Activated CD4-positive, alpha-beta T cell treated with anti-CD3 and anti-CD28 coated beads, Interleukin-2, amount 50 U/mL, for 48 hours (primary cell): ENCODE data around the gene NUCB1.
A peak's percentile ranks its signal among the peaks of the same experiment; 100 is the strongest.
"Not testable (repeated sequence)": the region's sequence is repeated elsewhere in the genome, so short reads cannot be mapped to it uniquely, and the experiment has no call there.

Experiments used
- DNase-seq, 2 experiments: peaks; one replicate each; pipeline ENCODE4 v3.0.0-alpha.2; 2020

The NUCB1 gene

DNA sequence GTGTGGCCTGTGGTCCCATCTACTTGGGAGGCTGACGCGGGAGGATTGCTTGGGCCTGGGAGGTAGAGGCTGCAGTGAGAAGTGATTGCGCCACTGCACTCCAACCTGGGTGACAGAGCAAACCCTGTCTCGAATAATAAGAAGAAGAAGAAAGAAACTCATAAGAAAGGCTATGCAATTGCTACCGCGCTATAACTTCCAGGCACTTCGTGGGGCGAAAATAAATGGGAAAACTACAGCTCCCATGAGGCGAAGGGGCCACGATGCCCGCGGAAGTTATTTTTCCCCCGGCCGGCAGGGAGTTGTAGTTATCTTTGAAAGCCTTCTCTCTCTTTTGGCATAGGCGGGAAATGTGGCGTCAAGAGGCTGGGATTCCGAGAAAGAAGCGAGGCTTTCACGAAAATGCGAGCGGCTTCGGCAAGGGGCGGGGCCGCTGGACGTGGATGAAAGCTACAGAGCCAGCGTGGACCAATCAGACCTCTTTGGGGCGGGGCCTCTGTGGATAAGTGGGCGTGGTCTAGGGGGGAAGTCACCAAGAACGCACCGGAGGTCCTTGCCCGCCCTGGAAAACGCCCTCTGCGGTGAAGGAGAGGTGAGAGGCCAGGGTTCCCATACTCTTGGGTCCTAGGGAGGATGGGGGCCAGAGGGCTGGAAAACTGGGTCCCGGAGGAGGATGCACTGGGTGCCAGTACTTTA is at the start of gene NUCB1:
NUCB1 (plus strand) TSS at position 532 of the 696 bp plus-strand sequence. CDS start 485 bp downstream, outside the sequence.
- DNase-seq = peak; percentile 100

DNA sequence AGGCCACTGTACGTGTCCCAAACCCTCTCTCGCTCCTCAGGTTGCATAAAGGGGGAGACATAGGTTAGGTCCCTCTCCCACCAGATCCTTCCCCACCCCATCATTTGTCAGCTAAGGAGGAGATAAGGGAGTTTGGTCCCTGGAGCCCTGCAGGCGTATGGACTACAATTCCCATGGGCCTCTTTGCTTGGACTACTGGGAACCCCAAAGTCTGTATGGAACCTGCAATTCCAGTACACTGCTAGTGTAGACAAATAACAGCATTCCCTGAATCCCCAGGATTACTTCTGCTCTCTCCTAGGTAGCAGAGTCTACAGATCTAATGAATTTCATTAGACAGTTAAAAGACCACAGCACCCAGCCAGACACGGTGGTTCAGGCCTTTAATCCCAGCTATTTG is 47.8 kb upstream of the NUCB1 start:
- DNase-seq = no peak

DNA sequence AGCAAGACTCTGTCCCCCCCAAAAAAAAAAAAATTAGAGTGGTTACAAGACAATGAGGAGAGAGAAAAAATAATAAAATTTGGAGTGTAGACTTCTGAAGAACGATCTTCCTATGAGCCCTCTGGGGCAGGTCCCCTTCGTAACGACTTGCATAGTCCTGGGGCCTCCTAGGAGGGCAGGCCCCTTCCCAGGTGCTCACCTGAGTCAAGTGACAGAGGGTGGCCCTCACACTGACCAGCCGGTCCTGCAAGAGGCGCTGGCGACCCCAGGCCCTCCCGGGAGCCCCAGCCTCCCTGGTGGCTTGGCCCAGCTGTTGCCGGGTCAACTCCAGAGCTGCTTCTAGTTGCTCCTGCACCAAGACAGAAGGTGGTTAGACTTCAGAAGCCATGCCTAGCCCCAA is 46.6 kb upstream of the NUCB1 start:
- no peak for DNase-seq

DNA sequence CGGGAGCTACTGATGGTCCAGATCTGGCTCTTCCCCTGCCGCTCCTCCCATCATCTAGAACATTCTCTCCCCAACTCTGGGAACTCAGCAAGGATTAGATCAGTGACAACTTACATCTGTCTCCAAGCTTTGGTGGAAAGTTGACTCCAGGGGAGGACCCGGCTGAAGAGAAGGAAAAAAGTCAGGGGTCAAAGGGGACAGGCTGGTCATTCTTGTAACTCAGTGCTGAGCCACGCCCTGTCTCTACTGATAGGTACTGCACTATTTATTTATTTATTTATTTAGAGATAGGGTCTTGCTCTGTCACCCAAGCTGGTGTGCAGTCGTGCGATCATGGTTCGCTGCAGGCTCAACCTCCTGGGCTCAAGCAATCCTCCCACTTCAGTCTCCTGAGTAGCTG is 46.0 kb upstream of the NUCB1 start:
- no peak for DNase-seq

DNA sequence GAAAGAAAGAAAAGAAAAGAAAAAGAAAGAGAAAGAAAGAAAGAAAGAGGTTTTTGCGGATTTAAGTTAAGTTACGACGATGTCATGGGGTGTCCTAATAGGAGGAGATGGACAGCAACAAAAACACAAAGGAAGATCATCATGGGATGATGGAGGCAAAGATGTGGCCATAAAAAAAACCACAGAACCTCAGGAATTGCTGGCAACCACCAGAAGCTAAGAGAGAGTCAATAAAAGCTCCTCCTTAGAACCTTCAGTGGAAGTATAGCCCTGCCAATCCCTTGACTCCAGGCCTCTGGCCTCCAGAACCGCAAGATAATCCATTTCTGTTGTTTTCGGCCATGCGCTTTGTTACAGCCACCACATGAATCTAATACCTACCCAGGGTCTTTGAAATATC is 43.2 kb upstream of the NUCB1 start:
- DNase-seq = no peak

DNA sequence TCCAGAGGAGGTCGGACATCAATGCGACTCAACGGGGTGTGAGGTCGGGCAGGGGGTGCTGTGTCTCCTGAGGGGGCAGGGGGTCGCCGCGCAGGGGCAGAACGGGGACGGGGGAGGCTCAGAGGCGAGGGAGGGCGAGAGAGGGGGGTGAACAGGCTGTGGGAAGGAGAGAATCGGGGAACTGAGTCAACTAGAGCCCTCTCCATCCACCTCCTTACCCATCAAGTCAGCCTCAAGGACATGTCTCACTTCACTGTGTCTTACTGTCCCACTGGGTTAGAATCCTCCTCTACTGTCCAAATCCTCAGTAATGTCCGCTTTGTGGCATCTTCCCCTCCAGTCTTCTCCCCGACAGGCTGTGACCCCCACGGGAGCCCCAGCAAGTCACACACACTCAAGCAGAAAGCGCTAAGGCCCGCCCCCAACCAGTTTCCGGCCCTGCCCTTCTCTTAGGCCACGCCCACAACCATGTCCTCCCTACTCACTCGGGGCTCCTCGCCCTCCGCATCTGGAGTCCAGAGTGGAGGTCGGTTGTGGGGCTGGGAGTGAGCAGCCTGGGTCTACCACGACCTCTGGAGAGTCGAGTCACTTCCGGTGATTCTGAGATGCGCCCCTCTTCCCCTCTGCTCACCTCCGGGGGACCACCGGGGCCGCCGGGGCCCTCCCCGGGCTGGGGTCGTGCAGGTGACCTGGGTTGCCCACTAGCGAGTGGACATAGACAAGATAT is 41.0 kb upstream of the NUCB1 start:
- peak; percentile 81 to 86 for DNase-seq

DNA sequence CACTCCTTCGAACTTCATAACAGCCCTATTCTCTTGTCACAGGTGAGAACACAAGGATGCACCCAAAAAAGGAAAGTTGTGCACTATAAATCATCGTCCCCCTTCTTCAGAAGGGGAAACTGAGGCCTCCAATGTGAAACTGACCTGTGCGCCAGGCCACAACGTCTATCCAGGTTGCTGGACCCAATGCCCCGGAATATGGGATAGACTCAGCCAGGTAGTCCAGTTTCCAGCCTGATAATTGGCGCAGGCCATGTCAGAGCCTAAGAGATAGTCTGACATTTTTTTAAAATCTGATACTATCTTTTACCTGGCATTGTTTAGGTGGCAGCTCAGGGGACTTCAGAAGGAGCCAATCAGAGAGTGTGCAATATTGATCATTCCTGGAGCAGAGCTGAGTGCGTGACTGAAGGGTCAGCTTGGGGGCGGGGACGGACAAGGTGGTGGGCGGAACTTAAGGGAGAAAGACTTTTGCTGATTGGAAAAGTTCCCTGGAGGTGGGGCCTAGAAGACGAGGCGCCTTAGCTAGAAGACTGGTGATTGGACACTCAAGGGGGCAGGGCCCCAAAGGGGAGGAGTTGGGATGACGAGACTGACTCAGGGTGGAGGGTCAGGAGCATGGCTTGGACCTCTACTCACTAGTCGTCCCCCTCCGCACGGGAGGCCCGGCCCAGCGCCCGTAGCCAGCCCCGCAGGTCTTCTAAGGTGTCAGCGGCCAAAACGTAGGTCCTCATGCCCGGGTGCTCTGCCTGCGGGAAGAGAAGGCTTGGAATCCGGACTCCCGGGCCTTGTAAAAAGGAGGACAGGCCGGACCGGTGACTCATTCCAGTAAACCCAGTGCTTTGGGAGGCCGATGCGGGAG is 40.2 kb upstream of the NUCB1 start:
- DNase-seq = peak in 1 of 2 experiments; percentile 25

DNA sequence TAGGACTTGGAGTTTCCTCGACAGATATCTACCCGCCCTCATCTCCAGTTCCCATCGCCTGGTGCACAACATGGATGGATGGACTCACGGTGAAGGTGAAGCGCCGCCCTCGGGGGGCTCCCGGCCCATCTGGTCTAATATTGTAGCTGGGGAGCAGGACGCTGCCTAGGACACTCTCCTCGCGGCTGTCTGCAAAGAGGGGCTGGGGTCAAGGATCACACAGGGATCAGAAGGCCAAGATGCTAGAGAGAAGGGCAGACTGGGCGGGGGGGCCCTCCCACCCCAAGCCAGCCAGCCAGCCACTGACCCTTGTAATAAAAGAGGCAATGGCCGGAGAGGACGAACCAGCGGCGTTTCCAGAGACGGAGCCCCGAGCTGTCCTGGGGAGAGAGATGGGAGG is 38.8 kb upstream of the NUCB1 start:
- DNase-seq = no peak

DNA sequence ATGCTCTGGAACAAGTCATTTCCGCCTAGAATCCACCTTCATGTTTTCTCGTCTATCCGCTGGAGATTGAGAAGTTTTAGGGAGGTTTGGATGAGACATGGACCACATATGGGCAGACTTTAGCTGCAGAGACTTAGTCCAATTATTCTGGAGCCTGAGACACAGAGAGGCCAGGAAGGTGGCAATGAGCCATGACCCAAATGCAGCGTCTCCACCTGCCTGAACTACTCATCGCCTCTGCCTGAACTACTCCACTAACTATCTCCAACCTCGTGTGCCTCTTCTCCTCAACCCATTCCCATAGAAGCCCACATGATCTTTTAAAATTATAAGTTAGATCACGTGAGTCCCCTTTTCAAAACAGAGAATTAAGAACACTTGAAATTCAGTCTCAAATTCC is 37.3 kb upstream of the NUCB1 start:
- no peak for DNase-seq

DNA sequence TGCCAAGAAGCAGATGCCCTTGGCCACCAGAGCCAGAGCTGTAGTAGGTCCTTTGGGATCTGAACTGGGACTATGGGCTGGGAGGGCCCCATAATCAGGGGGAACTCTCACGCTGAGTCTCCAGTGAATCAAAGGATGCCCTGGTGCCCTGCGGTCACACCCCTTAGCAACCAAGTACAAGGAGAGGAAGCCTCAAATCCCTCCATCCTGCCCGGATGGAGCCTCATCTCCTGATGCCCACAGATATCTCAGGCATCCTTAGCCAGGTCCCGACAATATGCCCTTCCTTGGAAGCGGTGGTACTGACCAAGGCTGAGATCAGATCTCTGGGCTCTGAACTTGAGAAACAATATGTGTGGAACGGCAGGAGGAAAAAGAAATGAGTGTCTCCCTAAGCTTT is 33.4 kb upstream of the NUCB1 start:
- DNase-seq = no peak

DNA sequence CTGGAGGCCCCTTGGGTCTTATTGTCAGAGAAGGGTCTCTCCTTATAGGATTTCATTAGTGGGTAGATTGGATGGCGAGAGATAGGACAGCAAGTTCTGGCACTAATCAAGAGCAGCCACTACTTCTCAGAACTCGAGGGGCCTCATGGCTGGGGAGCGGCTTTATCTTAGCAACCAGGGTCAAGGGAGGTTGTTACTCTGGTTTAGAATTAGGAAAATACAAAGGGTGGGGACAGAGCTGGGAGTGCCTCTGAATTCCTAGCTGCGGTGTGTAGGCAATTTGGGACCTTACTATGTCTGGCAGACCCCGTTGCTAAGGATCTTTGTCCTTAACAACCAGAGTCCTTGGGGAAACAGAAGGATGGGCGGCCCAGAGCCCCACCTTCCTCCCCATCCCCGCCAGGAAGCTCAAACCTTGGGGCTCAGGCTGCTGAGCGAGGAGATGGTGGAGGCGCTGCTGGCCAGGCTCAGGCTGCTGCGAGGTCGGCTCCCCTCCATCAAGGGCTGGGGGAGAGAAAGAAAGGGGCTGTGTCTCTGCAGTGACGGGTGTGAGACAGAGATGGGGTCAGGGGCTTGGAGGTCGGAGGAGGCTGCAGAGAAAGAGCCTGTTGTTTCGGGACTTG is 32.9 kb upstream of the NUCB1 start:
- DNase-seq = no peak

DNA sequence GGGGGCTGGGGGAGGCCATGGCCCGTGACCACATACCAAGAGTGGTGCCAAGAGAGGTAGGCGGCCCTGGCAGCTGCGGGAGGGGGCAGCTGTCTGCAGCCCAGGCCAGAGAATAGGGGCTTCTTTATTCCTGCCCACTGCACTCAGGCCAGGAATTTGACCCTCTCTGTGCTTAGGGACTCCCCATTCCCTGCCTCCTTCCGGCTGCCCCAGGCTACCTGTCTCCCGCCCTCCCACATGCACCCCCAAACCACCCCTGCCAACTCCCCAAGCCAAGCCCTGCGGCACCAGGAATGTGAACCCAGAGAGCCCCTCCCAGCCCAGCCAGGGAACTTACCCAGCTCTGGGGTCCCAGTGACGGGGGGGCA is 32.4 kb upstream of the NUCB1 start:
- DNase-seq = no peak

DNA sequence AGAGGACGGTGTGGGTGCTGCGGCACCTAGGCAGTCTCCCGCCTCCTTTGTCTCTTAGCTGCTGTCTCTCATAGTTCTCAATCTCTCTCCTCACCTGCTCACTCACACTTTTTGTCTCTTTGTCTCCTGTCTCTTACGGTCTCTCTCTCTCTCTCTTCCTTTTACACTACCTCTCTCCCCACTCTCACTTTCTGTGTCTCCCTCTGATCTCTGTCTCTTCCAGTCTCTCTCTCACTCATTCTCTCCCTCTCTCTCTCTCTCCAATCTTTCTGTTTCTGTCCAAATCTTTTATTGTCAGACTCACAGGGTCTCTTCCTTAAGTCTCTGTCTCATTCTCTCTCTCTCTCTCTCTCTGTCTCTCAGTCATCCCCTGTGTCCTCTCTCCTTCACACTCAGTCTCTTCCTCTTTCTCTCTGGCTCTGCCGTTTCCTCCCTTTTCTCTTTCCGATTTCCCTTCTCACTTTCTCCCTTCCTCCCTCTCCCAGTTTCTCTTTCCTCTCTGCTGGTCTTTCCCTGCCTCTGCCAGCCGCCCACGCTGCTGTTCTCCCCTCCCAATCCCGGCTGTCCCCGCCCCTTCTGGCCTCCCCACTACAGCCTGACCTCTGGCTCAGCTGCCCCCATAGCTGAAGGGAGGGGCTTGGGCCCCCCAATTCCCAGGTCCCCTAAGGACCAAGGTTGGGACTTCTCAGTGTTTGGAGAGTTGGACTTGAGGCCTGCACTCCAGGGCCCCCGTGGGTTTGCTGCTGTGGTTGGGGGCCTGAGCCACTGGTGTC is 31.8 kb upstream of the NUCB1 start, which contains the start of gene PLEKHA4:
PLEKHA4 (minus strand) TSS at position 504 of the 773 bp plus-strand sequence. CDS start 997 bp downstream, outside the sequence.
- DNase-seq = no peak

DNA sequence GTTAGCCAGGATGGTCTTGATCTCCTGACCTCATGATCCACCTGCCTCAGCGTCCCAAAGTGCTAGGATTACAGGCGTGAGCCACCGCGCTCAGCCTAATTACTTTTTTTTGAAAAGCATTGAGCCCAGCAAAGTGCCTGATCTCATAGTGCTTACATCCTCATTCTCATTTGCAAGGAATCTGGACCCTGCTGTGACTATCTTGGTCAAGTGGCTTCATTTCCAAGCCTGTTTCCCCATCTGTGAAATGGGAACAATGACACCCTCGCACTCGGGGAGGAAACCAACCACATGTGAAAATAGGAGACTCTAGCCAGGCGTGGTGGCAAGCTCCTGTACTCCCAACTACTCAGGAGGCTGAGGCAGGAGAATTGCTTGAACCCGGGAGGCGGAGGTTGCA is 30.1 kb upstream of the NUCB1 start:
- no peak for DNase-seq

DNA sequence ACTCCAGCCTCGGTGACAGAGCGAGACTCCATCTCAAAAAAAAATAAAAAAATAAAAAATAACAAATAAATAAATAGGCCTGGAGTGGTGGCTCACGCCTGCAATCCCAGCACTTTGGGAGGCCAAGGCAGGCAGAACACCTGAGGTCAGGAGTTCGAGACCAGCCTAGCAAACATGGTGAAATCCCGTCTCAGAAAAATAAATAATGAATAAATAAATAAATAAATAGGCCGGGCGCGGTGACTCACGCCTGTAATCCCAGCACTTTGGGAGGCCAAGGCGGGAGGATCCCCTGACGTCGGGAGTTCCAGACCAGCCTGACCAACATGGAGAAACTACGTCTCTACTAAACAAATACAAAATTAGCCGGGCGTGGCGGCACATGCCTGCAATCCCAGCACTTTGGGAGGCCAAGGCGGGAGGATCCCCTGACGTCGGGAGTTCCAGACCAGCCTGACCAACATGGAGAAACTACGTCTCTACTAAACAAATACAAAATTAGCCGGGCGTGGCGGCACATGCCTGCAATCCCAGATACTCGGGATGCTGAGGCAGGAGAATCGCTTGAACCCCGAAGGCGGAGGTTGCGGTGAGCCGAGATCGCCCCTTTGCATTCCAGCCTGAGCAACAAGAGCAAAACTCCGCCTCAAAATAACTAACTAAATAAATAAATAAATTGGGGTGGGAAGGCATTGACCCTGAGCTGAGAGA is 28.5 kb upstream of the NUCB1 start:
- not testable (repeated sequence) for DNase-seq

DNA sequence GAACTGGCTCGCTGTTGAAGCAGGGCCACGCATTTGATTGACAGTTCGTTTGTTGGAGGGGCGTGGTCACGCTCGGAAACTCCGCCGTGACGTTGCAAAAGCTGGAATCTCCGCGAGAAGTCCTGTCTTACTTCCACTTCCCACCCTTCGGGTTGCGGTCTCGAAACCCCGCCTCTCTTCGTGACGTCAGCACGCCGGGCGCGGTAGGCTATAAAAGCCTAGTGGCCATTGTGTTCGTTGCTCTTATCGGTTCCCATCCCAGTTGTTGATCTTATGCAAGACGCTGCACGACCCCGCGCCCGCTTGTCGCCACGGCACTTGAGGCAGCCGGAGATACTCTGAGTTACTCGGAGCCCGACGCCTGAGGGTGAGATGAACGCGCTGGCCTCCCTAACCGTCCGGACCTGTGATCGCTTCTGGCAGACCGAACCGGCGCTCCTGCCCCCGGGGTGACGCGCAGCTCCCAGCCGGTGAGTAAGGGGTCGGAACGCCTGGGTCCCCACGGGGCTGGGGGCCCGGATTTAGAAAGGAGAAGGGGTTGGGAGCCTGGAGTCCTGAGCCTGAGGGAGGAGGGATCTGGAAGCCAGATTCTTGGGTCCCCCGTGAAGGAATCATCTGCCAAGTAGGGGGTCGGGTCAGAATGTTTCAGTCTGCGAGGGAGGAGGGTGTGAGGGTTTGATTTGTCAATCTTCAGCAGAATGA is 27.8 kb upstream of the NUCB1 start, which contains the start of gene PPP1R15A:
PPP1R15A (plus strand) TSS at position 240 of the 702 bp plus-strand sequence. CDS start 813 bp downstream, outside the sequence.
- peak; percentile 99 to 100 for DNase-seq

DNA sequence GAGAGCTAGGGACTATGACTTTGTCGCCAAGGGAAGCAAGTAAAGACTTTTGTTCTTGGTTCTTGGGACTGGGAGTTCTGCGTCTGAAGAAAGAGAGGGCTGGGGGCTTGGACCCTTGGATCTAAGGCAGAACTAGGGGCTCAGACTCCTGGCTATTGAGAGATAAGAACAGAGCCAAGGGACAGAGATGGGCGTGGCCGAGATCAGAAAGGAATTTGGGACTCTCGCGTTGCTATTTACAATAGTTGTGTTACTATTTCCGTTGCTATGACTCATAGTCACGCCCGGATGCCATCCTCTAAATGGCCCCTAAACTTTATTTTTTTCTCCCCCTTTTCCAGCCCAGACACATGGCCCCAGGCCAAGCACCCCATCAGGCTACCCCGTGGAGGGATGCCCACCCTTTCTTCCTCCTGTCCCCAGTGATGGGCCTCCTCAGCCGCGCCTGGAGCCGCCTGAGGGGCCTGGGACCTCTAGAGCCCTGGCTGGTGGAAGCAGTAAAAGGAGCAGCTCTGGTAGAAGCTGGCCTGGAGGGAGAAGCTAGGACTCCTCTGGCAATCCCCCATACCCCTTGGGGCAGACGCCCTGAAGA is 27.1 kb upstream of the NUCB1 start:
- DNase-seq = peak; percentile 75 to 82

DNA sequence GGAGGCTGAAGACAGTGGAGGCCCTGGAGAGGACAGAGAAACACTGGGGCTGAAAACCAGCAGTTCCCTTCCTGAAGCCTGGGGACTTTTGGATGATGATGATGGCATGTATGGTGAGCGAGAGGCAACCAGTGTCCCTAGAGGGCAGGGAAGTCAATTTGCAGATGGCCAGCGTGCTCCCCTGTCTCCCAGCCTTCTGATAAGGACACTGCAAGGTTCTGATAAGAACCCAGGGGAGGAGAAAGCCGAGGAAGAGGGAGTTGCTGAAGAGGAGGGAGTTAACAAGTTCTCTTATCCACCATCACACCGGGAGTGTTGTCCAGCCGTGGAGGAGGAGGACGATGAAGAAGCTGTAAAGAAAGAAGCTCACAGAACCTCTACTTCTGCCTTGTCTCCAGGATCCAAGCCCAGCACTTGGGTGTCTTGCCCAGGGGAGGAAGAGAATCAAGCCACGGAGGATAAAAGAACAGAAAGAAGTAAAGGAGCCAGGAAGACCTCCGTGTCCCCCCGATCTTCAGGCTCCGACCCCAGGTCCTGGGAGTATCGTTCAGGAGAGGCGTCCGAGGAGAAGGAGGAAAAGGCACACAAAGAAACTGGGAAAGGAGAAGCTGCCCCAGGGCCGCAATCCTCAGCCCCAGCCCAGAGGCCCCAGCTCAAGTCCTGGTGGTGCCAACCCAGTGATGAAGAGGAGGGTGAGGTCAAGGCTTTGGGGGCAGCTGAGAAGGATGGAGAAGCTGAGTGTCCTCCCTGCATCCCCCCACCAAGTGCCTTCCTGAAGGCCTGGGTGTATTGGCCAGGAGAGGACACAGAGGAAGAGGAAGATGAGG is 26.4 kb upstream of the NUCB1 start:
- peak; percentile 13 to 17 for DNase-seq
